Measurements from ENCODE around the gene KCNK6.
A peak's percentile ranks its signal among the peaks of the same experiment; 100 is the strongest.

KCNK6 gene

DNA sequence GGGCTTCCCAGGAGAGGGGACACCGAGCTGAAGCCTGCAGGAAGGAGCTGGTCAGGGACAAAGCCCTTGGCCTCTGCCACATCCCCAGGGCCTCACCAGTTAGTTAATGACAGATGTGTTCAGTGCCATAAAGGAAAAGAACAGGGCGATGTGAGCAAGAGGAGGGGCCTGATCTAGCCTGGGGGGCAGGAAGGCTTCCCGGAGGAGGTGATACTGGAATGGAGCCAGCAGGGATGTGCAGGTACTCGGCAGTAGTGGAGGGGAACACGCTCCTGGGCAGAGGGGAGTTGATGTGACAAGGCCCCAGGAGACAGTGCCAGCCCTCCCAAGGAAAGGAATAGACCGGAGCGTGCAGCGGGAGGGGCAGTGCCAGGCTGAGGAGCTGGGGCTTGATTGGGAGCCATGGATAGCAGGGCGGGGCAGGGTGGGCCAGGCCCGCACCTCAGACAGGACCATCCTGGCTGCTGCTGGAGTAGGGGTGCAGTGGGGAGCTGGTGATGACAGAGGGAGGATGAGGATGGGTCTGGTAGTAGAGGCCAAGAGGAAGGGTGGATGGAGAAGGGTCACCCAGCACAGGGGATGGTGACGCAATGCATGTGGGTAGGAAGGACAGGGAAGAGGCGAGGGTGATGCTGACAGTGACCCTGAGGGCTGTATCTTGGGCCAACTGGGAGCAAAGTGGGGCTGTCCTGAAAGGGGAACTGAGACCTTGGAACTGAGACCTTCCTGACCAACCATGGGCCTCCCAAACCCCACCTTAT lies 11.5 kb upstream of the KCNK6 start:
- Histone ChIP-seq H3K9me3 (replicated peaks in 1 of 2; ENCODE audit: control insufficient read depth in 2 of 2, insufficient read depth in 1 of 2, low read depth in 1 of 2, low read length in 2 of 2) (no peaks in the 10 kb centered on the region), H3K36me3 (replicated peaks in 1 of 2; ENCODE audit: control insufficient read depth in 2 of 2, insufficient read depth in 2 of 2, low read length in 2 of 2) (peaks cover 15 to 23% of the 10 kb centered on the region in 2 donors), H3K14ac (ENCODE audit: low read length) (no peak overlapping the region), H3K4me1 (ENCODE audit: control insufficient read depth in 2 of 2, insufficient read depth in 1 of 2, low read depth in 1 of 2, low read length in 2 of 2) (peaks cover 0 to 15% of the 10 kb centered on the region in 2 donors), H3K79me1 (ENCODE audit: low read depth, low read length) (peaks cover 2% of the 10 kb centered on the region), H2BK15ac (ENCODE audit: low read length) (no peak overlapping the region), H4K91ac (ENCODE audit: low read depth, low read length, poor library complexity) (no peak overlapping the region), H2AK5ac (ENCODE audit: low read depth, low read length) (no peak overlapping the region), H3K4me2 (ENCODE audit: insufficient read depth, low read length, poor library complexity, severe bottlenecking) (no peak overlapping the region), H3K4me3 (ENCODE audit: low read length in 2 of 2) (no peak overlapping the region), H3K18ac (ENCODE audit: low read length) (no peak overlapping the region), H2BK120ac (ENCODE audit: low read depth, low read length) (no peak overlapping the region), H2BK5ac (ENCODE audit: low read length) (no peak overlapping the region), H3K4ac (ENCODE audit: low read length) (no peak overlapping the region), H3K23ac (ENCODE audit: low read depth, low read length, poor library complexity) (no peak overlapping the region), H3K9ac (ENCODE audit: low read depth, low read length, poor library complexity) (peak overlapping the region; percentile 21), H2BK12ac (ENCODE audit: low read length) (no peak overlapping the region), H2AFZ (ENCODE audit: low read length) (no peak overlapping the region), H3K27me3 (ENCODE audit: control insufficient read depth in 3 of 3, insufficient read depth in 3 of 3, low read depth in 1 of 3, low read length in 3 of 3) (peaks cover 0 to 11% (median 0%) of the 10 kb centered on the region in 3 experiments), H3K27ac (replicated peaks; ENCODE audit: low read length) (no peak overlapping the region), H4K8ac (ENCODE audit: low read depth, low read length) (no peak overlapping the region)
- no peak for DNase-seq (ENCODE audit: low spot score)
- WGBS, 2 donors (ENCODE audit: extremely low coverage in 2 of 2, insufficient read length in 2 of 2, insufficient replicate concordance in 1 of 2) = no CpG with 5 or more reads among the region's 12 CpGs

DNA sequence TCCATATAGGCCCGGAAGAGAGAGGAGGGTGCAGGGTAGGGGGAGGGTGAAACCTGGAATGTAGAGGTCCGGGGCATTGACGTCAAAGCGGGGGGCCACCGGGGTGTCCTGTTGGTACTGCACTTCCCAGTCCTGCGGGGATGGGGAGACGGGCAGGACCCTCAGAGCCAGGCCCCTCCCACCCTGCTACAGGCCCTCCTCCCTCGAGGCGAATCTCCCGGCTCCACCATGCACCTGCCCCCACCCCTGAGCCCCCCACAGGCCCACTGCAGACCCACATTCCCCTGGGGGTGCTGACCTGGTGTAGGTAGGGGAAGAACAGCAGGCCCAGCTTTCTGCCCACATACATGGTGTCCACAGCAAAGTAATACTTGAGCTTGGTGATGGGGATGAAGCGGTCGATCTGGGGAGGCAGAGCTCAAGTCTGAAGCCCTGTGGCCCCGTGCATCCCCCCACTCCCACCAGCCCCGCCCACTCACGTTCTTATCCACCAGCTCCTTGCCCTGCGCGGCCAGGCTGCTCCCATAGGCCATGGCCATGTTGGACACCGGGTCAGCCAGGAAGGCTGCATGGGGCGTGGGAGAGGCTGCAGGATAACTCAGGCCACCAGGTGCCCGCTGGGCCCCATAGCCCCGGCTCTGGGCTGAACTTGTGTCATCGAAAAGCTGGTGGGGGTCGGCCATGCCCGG lies 10.6 kb upstream of the KCNK6 start:
- no peak overlapping the region for H3K23ac ChIP-seq (ENCODE audit: low read depth, low read length, poor library complexity)
- peak overlapping the region; percentile 44 for H3K9ac ChIP-seq (ENCODE audit: low read depth, low read length, poor library complexity)
- H3K4me2 ChIP-seq (ENCODE audit: insufficient read depth, low read length, poor library complexity, severe bottlenecking) = no peak overlapping the region
- no peak overlapping the region for H2BK120ac ChIP-seq (ENCODE audit: low read depth, low read length)
- H3K27me3 ChIP-seq (ENCODE audit: control insufficient read depth in 3 of 3, insufficient read depth in 3 of 3, low read depth in 1 of 3, low read length in 3 of 3) = peaks cover 0 to 4% (median 0%) of the 10 kb centered on the region in 3 experiments
- H2BK12ac ChIP-seq (ENCODE audit: low read length) = no peak overlapping the region
- no peak overlapping the region for H4K8ac ChIP-seq (ENCODE audit: low read depth, low read length)
- no peak overlapping the region for H2AFZ ChIP-seq (ENCODE audit: low read length)
- H2BK5ac ChIP-seq (ENCODE audit: low read length) = no peak overlapping the region
- H3K27ac ChIP-seq (replicated peaks; ENCODE audit: low read length) = no peak overlapping the region
- peaks cover 15 to 23% of the 10 kb centered on the region in 2 donors for H3K36me3 ChIP-seq (replicated peaks in 1 of 2; ENCODE audit: control insufficient read depth in 2 of 2, insufficient read depth in 2 of 2, low read length in 2 of 2)
- no peak overlapping the region for H3K4ac ChIP-seq (ENCODE audit: low read length)
- H2BK15ac ChIP-seq (ENCODE audit: low read length) = no peak overlapping the region
- H3K4me1 ChIP-seq (ENCODE audit: control insufficient read depth in 2 of 2, insufficient read depth in 1 of 2, low read depth in 1 of 2, low read length in 2 of 2) = peaks cover 0 to 16% of the 10 kb centered on the region in 2 donors
- H3K9me3 ChIP-seq (replicated peaks in 1 of 2; ENCODE audit: control insufficient read depth in 2 of 2, insufficient read depth in 1 of 2, low read depth in 1 of 2, low read length in 2 of 2) = no peaks in the 10 kb centered on the region
- H4K91ac ChIP-seq (ENCODE audit: low read depth, low read length, poor library complexity) = peak overlapping the region; percentile 64
- H3K4me3 ChIP-seq (ENCODE audit: low read length in 2 of 2) = no peak overlapping the region
- H3K79me1 ChIP-seq (ENCODE audit: low read depth, low read length) = peaks cover 2% of the 10 kb centered on the region
- no peak overlapping the region for H3K18ac ChIP-seq (ENCODE audit: low read length)
- WGBS, 2 donors (ENCODE audit: extremely low coverage in 2 of 2, insufficient read length in 2 of 2, insufficient replicate concordance in 1 of 2) = no CpG with 5 or more reads among the region's 24 CpGs
- no peak overlapping the region for H3K14ac ChIP-seq (ENCODE audit: low read length)
- DNase-seq (ENCODE audit: low spot score) = no peak
- peak overlapping the region; percentile 37 for H2AK5ac ChIP-seq (ENCODE audit: low read depth, low read length)

DNA sequence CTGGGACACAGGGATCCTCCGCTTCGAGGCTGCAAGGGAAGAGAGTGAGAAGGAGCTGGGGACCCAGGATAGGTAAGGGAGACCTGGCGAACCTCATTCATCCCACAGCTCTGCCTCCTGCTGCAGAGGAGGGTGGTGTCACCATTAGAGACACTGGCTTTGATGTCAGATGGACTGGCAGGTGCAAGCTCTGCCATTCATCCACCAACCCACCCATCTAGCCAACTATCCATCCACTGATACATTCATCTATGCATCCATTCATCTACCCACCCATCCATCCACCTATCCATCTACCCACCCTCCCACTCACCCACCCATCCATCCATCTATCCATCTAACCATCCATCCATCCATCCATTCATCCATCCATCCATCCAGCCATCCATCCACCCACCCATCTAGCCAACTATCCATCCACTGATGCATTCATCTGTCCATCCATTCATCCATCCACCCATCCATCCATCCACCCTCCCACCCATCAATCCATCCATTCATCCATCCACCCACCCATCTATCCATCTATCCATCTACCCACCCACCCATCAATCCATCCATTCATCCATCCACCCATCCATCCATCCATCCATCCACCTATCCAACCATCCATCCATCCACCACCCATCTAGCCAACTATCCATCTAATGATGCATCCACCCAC lies 9.9 kb upstream of the KCNK6 start:
- peaks cover 0 to 10% of the 10 kb centered on the region in 2 donors for H3K4me1 ChIP-seq (ENCODE audit: control insufficient read depth in 2 of 2, insufficient read depth in 1 of 2, low read depth in 1 of 2, low read length in 2 of 2)
- peak overlapping the region; percentile 13 for H3K18ac ChIP-seq (ENCODE audit: low read length)
- no peak overlapping the region for H2BK5ac ChIP-seq (ENCODE audit: low read length)
- no peak overlapping the region for H3K14ac ChIP-seq (ENCODE audit: low read length)
- no peak overlapping the region for H2AFZ ChIP-seq (ENCODE audit: low read length)
- peak overlapping the region; percentile 37 for H2AK5ac ChIP-seq (ENCODE audit: low read depth, low read length)
- H3K9me3 ChIP-seq (replicated peaks in 1 of 2; ENCODE audit: control insufficient read depth in 2 of 2, insufficient read depth in 1 of 2, low read depth in 1 of 2, low read length in 2 of 2) = no peaks in the 10 kb centered on the region
- no peak overlapping the region for H4K8ac ChIP-seq (ENCODE audit: low read depth, low read length)
- peaks cover 2% of the 10 kb centered on the region for H3K79me1 ChIP-seq (ENCODE audit: low read depth, low read length)
- no peak overlapping the region for H3K4ac ChIP-seq (ENCODE audit: low read length)
- H4K91ac ChIP-seq (ENCODE audit: low read depth, low read length, poor library complexity) = peak overlapping the region; percentile 64
- H3K23ac ChIP-seq (ENCODE audit: low read depth, low read length, poor library complexity) = no peak overlapping the region
- DNase-seq (ENCODE audit: low spot score) = no peak
- H2BK15ac ChIP-seq (ENCODE audit: low read length) = no peak overlapping the region
- no peak overlapping the region for H2BK12ac ChIP-seq (ENCODE audit: low read length)
- no peak overlapping the region for H3K4me3 ChIP-seq (ENCODE audit: low read length in 2 of 2)
- H3K27ac ChIP-seq (replicated peaks; ENCODE audit: low read length) = no peak overlapping the region
- H3K27me3 ChIP-seq (ENCODE audit: control insufficient read depth in 3 of 3, insufficient read depth in 3 of 3, low read depth in 1 of 3, low read length in 3 of 3) = no peaks in the 10 kb centered on the region
- no CpG with 5 or more reads among the region's 3 CpGs for WGBS, 2 donors (ENCODE audit: extremely low coverage in 2 of 2, insufficient read length in 2 of 2, insufficient replicate concordance in 1 of 2)
- H3K36me3 ChIP-seq (replicated peaks in 1 of 2; ENCODE audit: control insufficient read depth in 2 of 2, insufficient read depth in 2 of 2, low read length in 2 of 2) = peaks cover 15 to 23% of the 10 kb centered on the region in 2 donors
- no peak overlapping the region for H3K9ac ChIP-seq (ENCODE audit: low read depth, low read length, poor library complexity)
- H3K4me2 ChIP-seq (ENCODE audit: insufficient read depth, low read length, poor library complexity, severe bottlenecking) = no peak overlapping the region
- no peak overlapping the region for H2BK120ac ChIP-seq (ENCODE audit: low read depth, low read length)

DNA sequence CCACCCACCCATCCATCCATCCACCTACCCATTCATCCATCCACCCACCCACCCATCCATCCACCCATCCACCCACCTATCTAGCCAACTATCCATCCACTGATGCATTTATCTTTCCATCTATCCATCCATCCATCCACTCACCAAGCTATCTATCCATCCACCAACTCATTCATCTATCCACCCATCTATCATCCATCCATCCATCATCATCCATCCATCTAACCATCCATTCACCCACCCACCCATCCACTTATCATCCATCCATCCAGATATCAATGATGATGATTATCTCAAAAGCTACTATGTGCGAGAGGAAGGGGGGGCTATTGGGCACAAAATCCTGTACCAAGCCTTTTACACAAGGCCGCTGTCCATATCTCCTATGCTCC lies 9.4 kb upstream of the KCNK6 start:
- DNase-seq (ENCODE audit: low spot score) = no peak
- no CpG with 5 or more reads among the region's 2 CpGs for WGBS, 2 donors (ENCODE audit: extremely low coverage in 2 of 2, insufficient read length in 2 of 2, insufficient replicate concordance in 1 of 2)
- Histone ChIP-seq H3K27ac (replicated peaks; ENCODE audit: low read length) (no peak overlapping the region), H3K23ac (ENCODE audit: low read depth, low read length, poor library complexity) (no peak overlapping the region), H2BK12ac (ENCODE audit: low read length) (no peak overlapping the region), H2BK120ac (ENCODE audit: low read depth, low read length) (no peak overlapping the region), H3K36me3 (replicated peaks in 1 of 2; ENCODE audit: control insufficient read depth in 2 of 2, insufficient read depth in 2 of 2, low read length in 2 of 2) (peaks cover 15 to 23% of the 10 kb centered on the region in 2 donors), H3K4me3 (ENCODE audit: low read length in 2 of 2) (peak overlapping the region in 1 of 2 donors; percentile 35), H3K14ac (ENCODE audit: low read length) (no peak overlapping the region), H3K4me1 (ENCODE audit: control insufficient read depth in 2 of 2, insufficient read depth in 1 of 2, low read depth in 1 of 2, low read length in 2 of 2) (peaks cover 0 to 9% of the 10 kb centered on the region in 2 donors), H4K8ac (ENCODE audit: low read depth, low read length) (no peak overlapping the region), H3K79me1 (ENCODE audit: low read depth, low read length) (peaks cover 2% of the 10 kb centered on the region), H2BK5ac (ENCODE audit: low read length) (no peak overlapping the region), H3K27me3 (ENCODE audit: control insufficient read depth in 3 of 3, insufficient read depth in 3 of 3, low read depth in 1 of 3, low read length in 3 of 3) (no peaks in the 10 kb centered on the region), H3K4me2 (ENCODE audit: insufficient read depth, low read length, poor library complexity, severe bottlenecking) (no peak overlapping the region), H2AK5ac (ENCODE audit: low read depth, low read length) (no peak overlapping the region), H3K18ac (ENCODE audit: low read length) (no peak overlapping the region), H4K91ac (ENCODE audit: low read depth, low read length, poor library complexity) (no peak overlapping the region), H2AFZ (ENCODE audit: low read length) (no peak overlapping the region), H2BK15ac (ENCODE audit: low read length) (no peak overlapping the region), H3K9me3 (replicated peaks in 1 of 2; ENCODE audit: control insufficient read depth in 2 of 2, insufficient read depth in 1 of 2, low read depth in 1 of 2, low read length in 2 of 2) (no peaks in the 10 kb centered on the region), H3K4ac (ENCODE audit: low read length) (no peak overlapping the region), H3K9ac (ENCODE audit: low read depth, low read length, poor library complexity) (no peak overlapping the region)
